Body of pancreas (tissue), 4 donors: ENCODE data around the gene CLEC16A.

Experiments used
- CTCF ChIP-seq, 7 experiments: fragments of 450-650 bp in 4 of 7; fragments of 200-600 bp in 3 of 7; sonication (generic) in 3 of 7; IDR thresholded peaks; one replicate each; pipeline ENCODE4 v1.5.1; 2016 to 2019; ENCODE audit warnings: antibody characterized with exemption in 7 of 7
- POLR2A ChIP-seq, 3 donors: fragments of 450-650 bp; IDR thresholded peaks; one replicate each; pipeline ENCODE4 v1.6.1; 2016; ENCODE audit warnings: antibody characterized with exemption in 3 of 3, mild to moderate bottlenecking in 2 of 3

- TF ChIP-seq CTCF (IDR thresholded peaks at IDR 0.05) (no peak), POLR2A (IDR thresholded peaks at IDR 0.05) (no peak)
Observed at GRCh38 chr16:11131706-11132105, 187.3 kb downstream of the CLEC16A start.
